ENCODE data around the gene PHACTR2.

The PHACTR2 gene

GRCh38 chr6:143708889-143709288, 31.1 kb downstream of the PHACTR2 start:
- Histone ChIP-seq H3K4me3 (ENCODE audit: severe bottlenecking) (no peak overlapping the region), H3K4me1 (ENCODE audit: insufficient read depth, poor library complexity, severe bottlenecking) (no peaks in the 10 kb centered on the region), H3K27ac (ENCODE audit: poor library complexity, severe bottlenecking) (no peak overlapping the region), H3K36me3 (ENCODE audit: low read depth) (peaks cover 6% of the 10 kb centered on the region; the same call in 1 of the 2 replicates), H3K27me3 (ENCODE audit: insufficient read depth, poor library complexity, severe bottlenecking) (no peaks in the 10 kb centered on the region), H3K9me3 (ENCODE audit: severe bottlenecking) (no peaks in the 10 kb centered on the region)
- no peak for TF ChIP-seq CTCF (IDR thresholded peaks at IDR 0.05; ENCODE audit: poor library complexity, severe bottlenecking)
- DNase-seq (ENCODE audit: low spot score) (no peak), ATAC-seq (ENCODE audit: low read depth) (no peak)

GRCh38 chr6:143711714-143712113, 33.9 kb downstream of the PHACTR2 start:
- no peak for TF ChIP-seq CTCF (IDR thresholded peaks at IDR 0.05; ENCODE audit: poor library complexity, severe bottlenecking)
- Histone ChIP-seq H3K4me3 (ENCODE audit: severe bottlenecking) (no peak overlapping the region), H3K36me3 (ENCODE audit: low read depth) (peaks cover 6% of the 10 kb centered on the region; the same call in 1 of the 2 replicates), H3K27me3 (ENCODE audit: insufficient read depth, poor library complexity, severe bottlenecking) (no peaks in the 10 kb centered on the region), H3K4me1 (ENCODE audit: insufficient read depth, poor library complexity, severe bottlenecking) (no peaks in the 10 kb centered on the region), H3K9me3 (ENCODE audit: severe bottlenecking) (no peaks in the 10 kb centered on the region), H3K27ac (ENCODE audit: poor library complexity, severe bottlenecking) (no peak overlapping the region)
- DNase-seq (ENCODE audit: low spot score) (no peak), ATAC-seq (ENCODE audit: low read depth) (no peak)

DNA sequence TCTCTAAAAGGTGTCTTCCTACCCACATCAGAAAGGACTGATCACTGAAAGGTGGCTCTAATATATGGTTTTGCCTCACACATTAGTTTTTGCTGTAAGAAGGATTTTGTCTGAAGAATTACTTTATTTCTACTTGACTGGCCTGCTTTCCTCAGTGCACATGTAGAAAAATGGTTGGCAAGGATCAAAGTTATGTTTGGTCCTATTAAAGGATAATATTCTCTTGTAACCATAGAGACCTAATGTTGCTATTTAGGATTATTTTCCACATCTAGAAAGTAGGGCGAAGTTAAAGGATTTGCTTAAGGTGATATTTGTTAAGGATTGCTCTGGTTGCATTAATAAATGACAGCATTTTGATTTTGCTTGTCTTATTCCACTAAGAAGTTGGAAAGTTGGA, 40.7 kb downstream of the PHACTR2 start:
- H3K36me3 ChIP-seq (ENCODE audit: low read depth), result peaks cover 7% of the 10 kb centered on the region
- no peak for ATAC-seq (ENCODE audit: low read depth)
- no peak for TF ChIP-seq CTCF (IDR thresholded peaks at IDR 0.05; ENCODE audit: poor library complexity, severe bottlenecking)

GRCh38 chr6:143721642-143722041, 43.9 kb downstream of the PHACTR2 start:
- H3K4me3 ChIP-seq (ENCODE audit: severe bottlenecking), result no peak overlapping the region
- no peak for TF ChIP-seq CTCF (IDR thresholded peaks at IDR 0.05; ENCODE audit: poor library complexity, severe bottlenecking)
- no peaks in the 10 kb centered on the region for H3K27me3 ChIP-seq (ENCODE audit: insufficient read depth, poor library complexity, severe bottlenecking)
- no peak for DNase-seq (ENCODE audit: low spot score)
- H3K27ac ChIP-seq (ENCODE audit: poor library complexity, severe bottlenecking), result no peak overlapping the region
- H3K4me1 ChIP-seq (ENCODE audit: insufficient read depth, poor library complexity, severe bottlenecking), result no peaks in the 10 kb centered on the region
- no peak for ATAC-seq (ENCODE audit: low read depth)
- H3K36me3 ChIP-seq (ENCODE audit: low read depth), result peaks cover 18% of the 10 kb centered on the region
- H3K9me3 ChIP-seq (ENCODE audit: severe bottlenecking), result peaks cover 2% of the 10 kb centered on the region

More for the DNA sequence above, 40.7 kb downstream of the PHACTR2 start:
- no peaks in the 10 kb centered on the region for H3K4me1 ChIP-seq (ENCODE audit: insufficient read depth, poor library complexity, severe bottlenecking)
- DNase-seq (ENCODE audit: low spot score), result no peak
- H3K27ac ChIP-seq (ENCODE audit: poor library complexity, severe bottlenecking), result no peak overlapping the region
- H3K4me3 ChIP-seq (ENCODE audit: severe bottlenecking), result no peak overlapping the region
- no peaks in the 10 kb centered on the region for H3K9me3 ChIP-seq (ENCODE audit: severe bottlenecking)
- no peaks in the 10 kb centered on the region for H3K27me3 ChIP-seq (ENCODE audit: insufficient read depth, poor library complexity, severe bottlenecking)

DNA sequence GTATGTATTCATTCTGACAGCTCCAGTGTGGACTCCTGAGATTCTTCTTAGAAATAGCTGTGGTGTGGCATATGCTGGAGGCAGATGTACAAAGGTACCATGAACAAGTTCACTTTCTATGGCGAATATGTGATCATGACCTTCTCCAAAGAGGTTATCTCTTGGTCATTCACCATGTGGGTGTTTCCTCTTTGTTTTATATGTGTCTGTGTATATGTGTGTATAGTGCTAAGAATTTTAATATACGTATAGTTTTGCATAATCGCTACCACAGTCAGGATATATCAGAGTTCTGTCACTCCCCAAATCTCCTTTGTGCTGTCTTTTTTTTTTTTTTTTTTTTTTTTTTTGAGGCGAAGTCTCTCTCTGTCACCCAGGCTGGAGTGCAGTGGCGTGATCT, 47.1 kb downstream of the PHACTR2 start:
- Histone ChIP-seq H3K4me3 (ENCODE audit: severe bottlenecking) (no peak overlapping the region), H3K4me1 (ENCODE audit: insufficient read depth, poor library complexity, severe bottlenecking) (no peaks in the 10 kb centered on the region), H3K36me3 (ENCODE audit: low read depth) (peaks cover 22% of the 10 kb centered on the region), H3K27ac (ENCODE audit: poor library complexity, severe bottlenecking) (no peak overlapping the region), H3K9me3 (ENCODE audit: severe bottlenecking) (peaks cover 6% of the 10 kb centered on the region), H3K27me3 (ENCODE audit: insufficient read depth, poor library complexity, severe bottlenecking) (no peaks in the 10 kb centered on the region)
- DNase-seq (ENCODE audit: low spot score), result no peak
- ATAC-seq (ENCODE audit: low read depth), result no peak
- no peak for TF ChIP-seq CTCF (IDR thresholded peaks at IDR 0.05; ENCODE audit: poor library complexity, severe bottlenecking)
